HG03039 (cell line): ENCODE results near the gene ATM.

Experiments
- ATAC-seq: cut with Tn5 transposase; IDR thresholded peaks from one replicate; pipeline ENCODE4 v1.9.1; 2021; ENCODE audit warnings: mild to moderate bottlenecking, moderate library complexity; ENCODE audit not compliant: unreplicated experiment

Gene ATM, protein sequence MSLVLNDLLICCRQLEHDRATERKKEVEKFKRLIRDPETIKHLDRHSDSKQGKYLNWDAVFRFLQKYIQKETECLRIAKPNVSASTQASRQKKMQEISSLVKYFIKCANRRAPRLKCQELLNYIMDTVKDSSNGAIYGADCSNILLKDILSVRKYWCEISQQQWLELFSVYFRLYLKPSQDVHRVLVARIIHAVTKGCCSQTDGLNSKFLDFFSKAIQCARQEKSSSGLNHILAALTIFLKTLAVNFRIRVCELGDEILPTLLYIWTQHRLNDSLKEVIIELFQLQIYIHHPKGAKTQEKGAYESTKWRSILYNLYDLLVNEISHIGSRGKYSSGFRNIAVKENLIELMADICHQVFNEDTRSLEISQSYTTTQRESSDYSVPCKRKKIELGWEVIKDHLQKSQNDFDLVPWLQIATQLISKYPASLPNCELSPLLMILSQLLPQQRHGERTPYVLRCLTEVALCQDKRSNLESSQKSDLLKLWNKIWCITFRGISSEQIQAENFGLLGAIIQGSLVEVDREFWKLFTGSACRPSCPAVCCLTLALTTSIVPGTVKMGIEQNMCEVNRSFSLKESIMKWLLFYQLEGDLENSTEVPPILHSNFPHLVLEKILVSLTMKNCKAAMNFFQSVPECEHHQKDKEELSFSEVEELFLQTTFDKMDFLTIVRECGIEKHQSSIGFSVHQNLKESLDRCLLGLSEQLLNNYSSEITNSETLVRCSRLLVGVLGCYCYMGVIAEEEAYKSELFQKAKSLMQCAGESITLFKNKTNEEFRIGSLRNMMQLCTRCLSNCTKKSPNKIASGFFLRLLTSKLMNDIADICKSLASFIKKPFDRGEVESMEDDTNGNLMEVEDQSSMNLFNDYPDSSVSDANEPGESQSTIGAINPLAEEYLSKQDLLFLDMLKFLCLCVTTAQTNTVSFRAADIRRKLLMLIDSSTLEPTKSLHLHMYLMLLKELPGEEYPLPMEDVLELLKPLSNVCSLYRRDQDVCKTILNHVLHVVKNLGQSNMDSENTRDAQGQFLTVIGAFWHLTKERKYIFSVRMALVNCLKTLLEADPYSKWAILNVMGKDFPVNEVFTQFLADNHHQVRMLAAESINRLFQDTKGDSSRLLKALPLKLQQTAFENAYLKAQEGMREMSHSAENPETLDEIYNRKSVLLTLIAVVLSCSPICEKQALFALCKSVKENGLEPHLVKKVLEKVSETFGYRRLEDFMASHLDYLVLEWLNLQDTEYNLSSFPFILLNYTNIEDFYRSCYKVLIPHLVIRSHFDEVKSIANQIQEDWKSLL (N-terminal part only)

DNA sequence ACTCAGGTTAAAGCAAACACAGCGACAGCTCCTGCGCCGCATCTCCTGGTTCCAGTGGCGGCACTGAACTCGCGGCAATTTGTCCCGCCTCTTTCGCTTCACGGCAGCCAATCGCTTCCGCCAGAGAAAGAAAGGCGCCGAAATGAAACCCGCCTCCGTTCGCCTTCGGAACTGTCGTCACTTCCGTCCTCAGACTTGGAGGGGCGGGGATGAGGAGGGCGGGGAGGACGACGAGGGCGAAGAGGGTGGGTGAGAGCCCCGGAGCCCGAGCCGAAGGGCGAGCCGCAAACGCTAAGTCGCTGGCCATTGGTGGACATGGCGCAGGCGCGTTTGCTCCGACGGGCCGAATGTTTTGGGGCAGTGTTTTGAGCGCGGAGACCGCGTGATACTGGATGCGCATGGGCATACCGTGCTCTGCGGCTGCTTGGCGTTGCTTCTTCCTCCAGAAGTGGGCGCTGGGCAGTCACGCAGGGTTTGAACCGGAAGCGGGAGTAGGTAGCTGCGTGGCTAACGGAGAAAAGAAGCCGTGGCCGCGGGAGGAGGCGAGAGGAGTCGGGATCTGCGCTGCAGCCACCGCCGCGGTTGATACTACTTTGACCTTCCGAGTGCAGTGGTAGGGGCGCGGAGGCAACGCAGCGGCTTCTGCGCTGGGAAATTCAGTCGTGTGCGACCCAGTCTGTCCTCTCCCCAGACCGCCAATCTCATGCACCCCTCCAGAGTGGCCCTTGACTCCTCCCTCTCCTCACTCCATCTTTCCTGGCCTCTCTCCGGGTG lies at the start of gene ATM, which contains the start of gene NPAT:
ATM (plus strand) TSS at position 494 of the 774 bp plus-strand sequence. CDS start 4,558 bp downstream, outside the sequence.
NPAT (minus strand) TSS at position 65 of the 774 bp plus-strand sequence. CDS start 102 bp downstream, outside the sequence.
- peak; percentile 80 for ATAC-seq

DNA sequence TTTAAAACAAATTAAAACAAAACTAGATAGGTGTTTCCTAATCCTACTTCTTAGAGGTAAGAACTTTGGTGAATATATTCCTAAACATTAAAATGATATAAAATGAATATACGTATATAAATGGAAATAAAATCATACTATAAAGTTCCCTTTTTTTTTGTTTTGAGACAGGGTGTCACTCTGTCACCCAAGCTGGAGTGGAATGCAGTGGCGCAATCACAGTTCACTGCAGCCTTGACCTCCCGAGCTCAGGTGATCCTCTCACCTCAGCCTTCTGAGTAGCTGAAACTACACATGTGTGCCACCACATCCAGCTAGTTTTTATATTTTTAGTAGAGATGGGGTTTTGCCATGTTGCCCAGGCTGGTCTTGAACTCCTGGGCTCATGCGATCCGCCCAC lies 45.3 kb upstream of the ATM start:
- ATAC-seq: no peak

DNA sequence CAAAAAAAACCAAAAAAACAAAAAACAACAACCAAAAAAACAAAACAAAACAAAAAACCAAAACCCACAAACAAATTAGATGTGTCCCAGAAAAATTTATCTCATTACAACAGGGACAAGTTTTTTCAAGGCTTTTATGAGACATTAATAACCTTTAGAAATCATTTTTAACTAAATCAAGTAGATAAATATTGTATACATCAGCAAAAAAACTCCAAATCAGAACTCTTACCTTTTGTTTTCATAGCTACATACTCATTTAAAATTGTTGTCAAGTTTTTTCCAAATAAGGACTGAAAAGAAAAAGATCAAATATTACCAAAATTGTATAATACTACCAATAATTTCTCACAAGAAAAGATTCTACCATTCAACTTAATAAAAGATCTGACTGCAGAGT lies 29.1 kb upstream of the ATM start:
- no peak for ATAC-seq

DNA sequence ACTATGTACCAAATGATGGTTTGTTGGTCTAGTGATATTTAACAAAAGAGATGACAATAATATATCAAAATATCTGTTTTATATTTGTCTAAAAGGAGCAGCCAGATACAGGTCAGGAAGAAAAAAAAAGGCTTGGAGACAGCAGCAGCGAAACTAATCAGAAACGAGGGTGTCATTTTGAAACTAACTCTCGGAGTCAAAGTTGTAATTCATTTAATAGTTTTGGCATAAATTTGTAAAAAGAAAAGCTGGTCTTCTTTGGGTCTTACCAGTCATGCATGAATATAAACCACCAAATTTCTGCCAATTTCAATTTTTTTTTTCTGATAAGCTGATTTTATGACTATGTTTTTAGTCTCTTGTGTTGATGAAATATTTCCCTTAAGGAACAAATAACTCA lies 26.0 kb upstream of the ATM start:
- ATAC-seq: no peak

DNA sequence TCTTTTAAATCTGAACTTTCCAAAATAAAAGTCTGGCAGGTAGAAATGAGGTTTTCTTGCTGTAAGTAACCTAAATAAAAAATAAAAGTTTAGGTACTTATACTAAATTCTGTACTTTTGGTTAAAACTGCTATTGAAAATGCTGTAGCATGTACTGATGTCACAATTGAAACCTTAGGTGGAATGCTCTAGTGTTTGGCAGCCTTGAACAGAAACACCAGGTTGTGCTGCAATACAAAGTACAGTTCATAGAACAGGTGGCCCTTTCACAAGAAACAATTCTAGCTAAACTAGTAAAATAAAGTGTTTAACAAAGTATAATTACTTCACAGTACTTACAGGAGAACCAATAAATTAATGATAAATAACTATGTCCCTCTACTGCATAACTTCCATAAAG lies 25.5 kb upstream of the ATM start:
- no peak for ATAC-seq

DNA sequence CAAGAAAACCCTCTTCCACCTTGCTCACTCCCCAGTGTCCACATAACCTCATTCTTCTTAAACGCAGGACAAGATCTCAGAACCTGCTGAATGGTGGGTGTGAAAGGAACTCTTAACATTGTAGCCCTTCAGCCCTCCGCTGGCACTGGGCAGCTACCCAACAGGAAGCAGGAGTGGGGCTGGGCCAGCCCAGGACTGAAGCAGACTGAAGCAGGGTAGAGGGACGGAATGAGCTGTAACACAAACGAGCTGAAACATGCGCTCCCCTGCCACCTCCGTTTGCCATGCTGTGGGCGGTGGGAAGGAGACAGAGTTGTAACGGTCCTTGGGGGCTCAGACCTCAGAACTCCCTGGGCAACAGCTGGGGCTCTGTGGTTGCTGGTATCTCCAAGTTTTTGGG lies 24.0 kb upstream of the ATM start:
- ATAC-seq: no peak

DNA sequence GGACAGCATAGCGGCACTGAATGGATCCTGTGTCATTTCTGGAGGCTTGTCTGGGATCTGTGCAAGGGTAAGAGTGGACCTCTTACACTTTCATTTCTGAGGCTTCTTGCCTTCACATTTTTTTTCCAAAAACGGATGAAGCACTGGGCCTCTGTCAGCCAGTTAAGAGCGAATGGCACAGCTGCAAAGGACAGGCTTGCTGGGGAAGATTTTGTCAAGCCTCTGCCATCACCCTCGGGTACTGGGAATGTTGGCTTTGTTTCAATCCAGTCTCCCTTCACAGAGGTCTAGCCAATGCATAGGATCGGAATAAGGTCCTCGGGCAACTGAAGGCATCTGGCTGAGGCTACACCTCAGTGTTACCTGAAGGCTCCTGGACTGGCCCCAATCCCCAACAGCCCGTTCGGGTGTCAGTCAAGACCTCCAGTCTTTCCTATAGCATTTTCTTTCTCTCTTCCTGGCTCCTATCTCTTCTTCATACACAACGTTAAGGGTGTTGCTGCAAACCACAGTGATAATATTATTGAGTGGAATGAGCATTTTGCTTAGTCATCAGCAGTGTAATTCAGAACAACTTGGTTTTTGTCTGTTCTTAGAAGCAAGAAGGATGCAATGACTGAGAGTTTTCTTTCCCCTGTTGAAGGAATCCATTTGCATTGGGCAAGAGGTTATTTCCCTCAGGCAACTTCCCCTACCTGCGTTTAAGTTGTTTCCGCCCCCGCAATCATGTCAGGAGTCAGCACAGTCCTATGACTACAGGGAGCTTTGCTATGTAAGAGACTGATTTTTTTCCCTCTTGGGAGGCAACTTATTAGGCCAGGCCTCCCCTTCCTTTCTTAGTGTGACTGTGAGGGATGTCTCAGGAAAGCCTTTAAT lies 23.2 kb upstream of the ATM start:
- ATAC-seq: peak; percentile 71

DNA sequence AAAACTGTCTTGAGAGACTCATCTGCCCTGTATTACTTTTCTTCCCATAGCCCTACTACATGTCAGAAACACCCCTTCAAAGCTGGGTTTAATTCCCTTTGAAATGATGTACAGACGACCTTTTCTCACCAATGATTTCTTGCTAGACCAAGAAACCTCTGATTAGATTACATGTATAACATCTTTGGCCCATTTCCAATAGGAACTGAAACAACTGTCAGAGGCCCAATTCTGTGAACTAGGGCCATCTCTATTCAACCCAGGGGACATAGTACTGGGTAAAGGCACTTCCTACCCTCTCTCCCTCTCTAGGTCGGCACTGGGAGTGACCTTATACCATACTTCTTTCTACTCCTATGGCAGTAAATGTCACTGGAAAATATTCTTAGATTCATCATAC lies 19.8 kb upstream of the ATM start:
- ATAC-seq: no peak

DNA sequence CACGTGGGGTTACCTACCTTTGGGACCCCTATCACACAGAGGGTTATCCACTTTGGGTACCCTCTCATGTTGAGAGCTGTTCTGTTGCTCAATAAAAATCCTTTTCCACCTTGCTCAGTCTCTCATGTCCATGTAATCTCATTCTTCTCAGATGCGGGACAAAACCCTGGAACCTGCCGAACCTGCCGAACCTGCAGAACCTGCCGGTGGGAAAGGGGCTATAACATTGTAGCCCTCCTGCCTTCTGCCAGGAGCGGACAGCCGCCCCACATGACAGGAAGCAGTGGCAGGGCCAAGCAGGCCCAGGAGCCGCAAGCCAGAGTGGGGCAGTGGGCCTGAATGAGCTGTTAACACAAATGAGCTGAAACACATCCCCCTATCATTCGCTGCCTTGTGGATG lies 18.5 kb upstream of the ATM start:
- ATAC-seq: no peak

DNA sequence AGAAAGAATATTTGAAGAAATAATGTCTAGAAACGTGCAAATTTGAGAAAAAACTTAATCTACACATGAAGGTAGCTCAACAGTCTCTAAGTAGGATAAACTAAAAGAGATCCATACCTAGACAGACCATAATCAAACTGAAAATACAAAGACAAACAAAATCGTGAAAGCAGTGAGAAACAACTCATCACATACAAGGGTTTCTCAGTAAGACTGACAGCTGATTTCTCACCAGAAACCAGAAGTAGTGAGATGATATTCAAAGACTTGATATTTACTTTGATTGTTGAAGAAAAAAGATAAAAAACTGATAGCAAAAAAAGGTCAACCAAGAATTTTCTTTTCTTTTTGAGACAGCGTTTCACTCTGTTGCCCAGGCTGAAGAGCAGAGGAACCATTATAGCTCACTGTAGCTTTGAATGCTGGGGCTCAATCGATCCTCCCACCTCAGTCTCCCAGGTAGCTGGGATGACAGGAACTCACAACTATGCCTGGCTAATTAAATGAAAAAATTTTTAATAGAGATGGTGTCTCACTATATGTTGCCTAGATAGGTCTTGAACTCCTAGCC lies 17.9 kb upstream of the ATM start:
- ATAC-seq: no peak

DNA sequence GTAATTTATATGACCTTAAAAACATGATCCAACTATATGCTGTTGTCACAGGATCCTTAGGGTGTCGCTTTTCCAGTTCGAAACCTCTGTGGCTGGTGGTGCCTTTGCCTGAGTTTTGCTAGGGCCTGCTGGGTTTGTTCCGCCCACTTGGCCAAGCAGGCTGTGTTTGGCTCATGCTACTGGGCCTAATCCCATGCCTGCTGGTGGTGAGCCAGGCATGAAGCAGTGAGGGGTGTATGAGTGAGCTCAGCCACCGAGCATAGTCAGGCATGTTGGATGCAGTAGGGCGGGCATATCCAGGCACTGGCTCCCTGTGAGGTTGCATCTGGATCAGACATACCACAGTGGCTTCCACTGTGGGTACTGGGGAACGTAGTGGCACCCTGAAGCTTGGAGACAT lies 16.7 kb upstream of the ATM start:
- ATAC-seq: no peak

DNA sequence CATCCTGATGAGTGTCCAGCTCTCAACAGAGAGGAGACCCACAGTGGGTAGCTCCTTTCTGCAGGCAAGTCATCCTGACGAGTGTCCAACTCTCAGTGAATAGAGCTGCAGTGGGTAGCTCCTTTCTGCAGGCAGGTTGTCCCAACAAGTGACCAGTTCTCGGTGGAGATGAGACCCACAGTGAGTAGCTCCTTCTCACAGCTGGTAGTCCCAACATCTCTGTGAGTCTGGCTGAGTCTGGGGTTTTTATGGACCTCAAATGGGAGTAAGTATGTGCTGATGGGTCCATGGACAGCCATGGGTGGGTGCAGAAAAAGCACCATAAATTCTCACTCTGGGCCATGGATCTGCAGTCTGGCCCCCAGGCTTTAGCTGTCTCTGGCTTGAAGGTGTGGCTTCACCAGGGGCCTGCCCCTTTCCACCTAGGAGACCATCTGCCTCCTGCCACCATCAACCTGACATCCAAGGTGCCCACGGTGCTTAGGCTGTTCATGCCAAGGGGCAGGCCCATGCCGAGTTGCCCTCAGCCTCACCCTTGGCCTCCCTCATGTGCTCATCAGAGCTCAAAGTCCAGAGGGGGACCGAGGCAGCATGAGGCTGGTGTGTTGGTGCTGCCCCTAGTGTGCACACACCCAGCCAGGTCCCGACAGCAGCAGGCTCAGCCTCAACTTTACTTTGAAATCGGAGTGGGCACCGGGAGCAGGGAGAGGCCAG lies 15.7 kb upstream of the ATM start:
- ATAC-seq: no peak

DNA sequence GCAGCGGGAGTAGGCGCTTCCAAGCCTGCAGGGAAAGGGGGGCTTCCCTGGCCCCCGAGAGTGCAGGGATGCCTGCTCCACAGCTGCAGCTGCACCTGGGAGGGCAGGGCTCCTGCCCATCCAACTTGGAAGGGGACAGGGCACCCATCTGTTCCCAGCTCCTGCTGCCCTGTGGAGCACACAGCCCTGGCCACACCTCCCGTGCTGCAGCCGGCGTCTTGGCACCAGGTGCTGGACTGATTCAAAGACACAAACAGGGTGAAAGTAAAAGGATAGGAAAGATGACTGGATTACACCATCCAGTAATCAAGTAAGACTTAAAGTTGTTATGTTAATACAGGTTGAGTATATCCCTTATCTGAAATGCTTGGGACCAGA lies 15.2 kb upstream of the ATM start:
- no peak for ATAC-seq

DNA sequence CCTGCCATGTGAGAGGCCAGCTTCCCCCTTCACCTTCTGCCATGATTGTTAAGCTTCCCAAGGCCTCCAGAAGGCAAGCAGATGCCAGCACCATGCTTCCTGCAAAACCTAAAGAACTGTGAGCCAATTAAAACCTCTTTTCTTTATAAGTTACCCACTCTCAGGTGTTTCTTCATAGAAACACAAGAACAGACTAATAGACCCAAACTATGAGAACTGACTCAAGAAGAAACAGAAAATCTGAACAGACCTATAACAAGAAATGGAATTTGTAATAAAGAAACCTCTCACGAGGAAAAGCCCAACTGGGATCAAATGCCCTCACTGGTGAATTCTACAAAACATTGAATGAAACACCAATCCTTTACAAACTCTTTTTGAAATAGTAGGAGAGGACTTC lies 12.4 kb upstream of the ATM start:
- no peak for ATAC-seq

DNA sequence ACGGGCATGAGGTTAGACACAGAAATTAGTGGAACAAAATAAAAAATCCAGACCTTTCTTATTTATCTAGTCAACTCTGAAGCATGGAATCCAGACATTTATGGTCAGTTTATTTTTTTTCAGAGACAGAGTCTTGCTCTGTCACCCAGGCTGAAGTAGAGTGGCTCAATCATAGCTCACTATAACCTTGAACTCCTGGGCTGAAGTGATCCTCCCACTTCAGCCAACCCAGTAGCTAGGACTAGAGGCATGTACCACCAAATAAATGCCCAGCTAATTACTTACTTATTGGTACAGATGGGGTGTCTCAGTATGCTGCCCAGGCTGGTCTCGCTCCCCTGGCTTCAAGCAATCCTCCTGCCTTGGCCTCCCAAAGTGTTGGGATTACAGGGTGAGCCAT lies 9.1 kb upstream of the ATM start:
- no peak for ATAC-seq

DNA sequence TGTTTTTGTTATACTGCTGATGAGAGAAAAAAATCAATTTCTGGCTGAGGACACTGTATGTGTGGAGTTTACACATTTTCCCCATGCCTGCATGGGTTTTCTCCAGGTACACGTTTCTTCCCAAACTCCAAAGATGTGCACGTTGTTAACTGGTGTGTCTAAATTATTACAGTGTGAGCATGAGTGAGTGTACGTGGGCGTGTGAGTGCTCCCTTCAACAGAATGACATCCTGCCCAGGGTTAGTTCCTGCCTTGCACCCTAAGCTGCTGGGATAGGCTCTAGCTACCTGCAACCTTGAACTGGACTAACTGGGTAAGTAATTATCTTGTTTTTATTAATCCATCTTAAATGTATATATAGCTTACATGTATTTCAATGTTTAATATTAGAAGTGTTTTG lies 5.9 kb upstream of the ATM start:
- no peak for ATAC-seq

DNA sequence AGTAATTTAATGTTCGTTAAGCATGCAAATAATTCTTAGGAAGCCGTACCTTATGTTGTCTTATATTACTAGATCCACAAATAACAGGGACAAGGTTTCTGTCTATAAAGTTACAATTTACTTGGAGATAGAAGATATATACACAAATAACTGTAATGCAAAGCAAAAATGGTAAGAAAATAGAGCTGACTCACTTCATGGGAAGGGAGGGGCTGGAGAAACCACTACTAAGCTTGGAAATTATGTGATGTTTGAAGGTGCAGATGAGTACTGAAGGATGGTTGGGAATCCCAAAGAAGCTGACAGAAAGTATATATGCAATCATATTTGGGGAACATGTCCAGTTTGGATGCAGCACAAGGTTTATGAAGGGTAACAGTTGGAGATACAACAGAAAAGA lies 4.4 kb upstream of the ATM start:
- ATAC-seq: no peak
